Spinal cord (tissue), 10 donors: Measurements from ENCODE around the gene APELA. TPM values are rescaled to one million over a fixed set of nuclear protein-coding genes. Genes with fewer than 3 reads are reported as not detected.
"Not testable (repeated sequence)": the region's sequence is repeated elsewhere in the genome, so short reads cannot be mapped to it uniquely, and the experiment has no call there.

ENCODE experiments used
- DNase-seq, 6 donors: peaks; one replicate each; pipeline versions ENCODE4 v3.0.0 to v3.0.0-alpha.2; 2013 to 2015; ENCODE audit warnings: low spot score in 6 of 6, low read depth in 4 of 6
- H3K27ac ChIP-seq: one replicate; pipeline ENCODE4 v1.5.1; 2013; ENCODE audit warnings: low read depth, low read length, control low read depth
- H3K27me3 ChIP-seq: one replicate; pipeline ENCODE4 v1.6.1; 2013; ENCODE audit warnings: low read length; ENCODE audit not compliant: control insufficient read depth, insufficient read depth
- H3K36me3 ChIP-seq: one replicate; pipeline ENCODE4 v1.6.1; 2013; ENCODE audit warnings: low read length; ENCODE audit not compliant: control insufficient read depth, insufficient read depth
- H3K4me1 ChIP-seq: one replicate; pipeline ENCODE4 v1.6.1; 2013; ENCODE audit warnings: low read length; ENCODE audit not compliant: control insufficient read depth, insufficient read depth
- H3K4me3 ChIP-seq: one replicate; pipeline ENCODE4 v1.5.1; 2013; ENCODE audit warnings: low read depth, low read length, control low read depth
- H3K9me3 ChIP-seq: one replicate; pipeline ENCODE4 v1.6.1; 2013; ENCODE audit warnings: low read length; ENCODE audit not compliant: control insufficient read depth, insufficient read depth
- WGBS: methylation state at CpG from one replicate; pipeline ENCODE4 v1.1.5; 2013; ENCODE audit warnings: missing lambda C conversion rate; ENCODE audit not compliant: insufficient coverage; 5-methylcytosine and 5-hydroxymethylcytosine counted together
- polyA plus RNA-seq, 2 donors: library from polyadenylated mRNA; unstranded; fragments of 120-200 nt; gene quantifications; one replicate each; pipeline ENCODE4 v1.2.1, GENCODE V29; 2013; ENCODE audit not compliant: insufficient read length in 2 of 2
- total RNA-seq, 2 donors: library from RNA; depleted of rRNA in 1 of 2; stranded (reverse); fragments of 120-200 nt in 1 of 2; fragments of >200 nt in 1 of 2; gene quantifications; one replicate each; pipeline versions ENCODE4 v1.2.3 to v1.2.4, GENCODE V29; 2013 to 2014
- donor health status: healthy.

The APELA gene
- total and polyA plus RNA-seq, 4 donors, result 0.14 to 0.20 (median 0.17) TPM; not detected in 1

DNA sequence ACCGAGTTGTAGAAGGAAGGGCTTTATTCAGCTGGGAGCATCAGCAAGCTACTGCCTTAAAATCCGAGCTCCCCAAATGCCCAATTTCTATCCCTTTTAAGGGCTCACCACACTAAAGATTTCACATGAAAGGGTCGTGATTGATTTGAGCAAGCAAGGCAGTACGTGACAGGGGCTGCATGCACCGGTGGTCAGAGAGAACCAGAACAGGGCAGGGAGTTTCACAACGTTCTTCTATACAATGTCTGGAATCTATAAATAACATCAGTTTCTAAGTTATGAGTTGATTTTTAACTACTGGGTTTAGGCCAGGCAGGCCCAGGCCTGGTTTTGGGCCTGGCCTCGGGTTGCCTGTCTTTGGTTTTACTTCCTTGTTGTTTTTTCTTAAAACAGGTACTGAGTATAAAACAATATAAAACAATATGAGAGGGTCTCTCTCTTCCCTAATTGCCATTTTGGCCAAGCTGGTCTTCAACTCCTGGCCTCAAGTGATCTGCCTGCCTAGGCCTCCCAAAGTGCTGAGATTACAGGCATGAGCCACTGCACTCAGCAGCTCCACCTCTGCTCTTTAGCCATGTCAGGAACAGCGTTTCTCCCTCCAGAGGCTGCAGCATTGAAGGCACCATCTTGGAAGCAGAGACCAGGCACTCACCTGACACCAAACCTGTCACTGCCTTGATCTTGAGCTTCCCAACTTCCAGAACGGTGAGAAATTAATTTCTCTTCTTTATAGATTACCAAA, 59.1 kb downstream of the APELA start:
- WGBS, result 81% methylated on average over 4 of the region's 9 CpGs
- not testable (repeated sequence) for H3K9me3 ChIP-seq, H3K27me3 ChIP-seq, H3K27ac ChIP-seq, H3K36me3 ChIP-seq, H3K4me1 ChIP-seq, DNase-seq, H3K4me3 ChIP-seq

DNA sequence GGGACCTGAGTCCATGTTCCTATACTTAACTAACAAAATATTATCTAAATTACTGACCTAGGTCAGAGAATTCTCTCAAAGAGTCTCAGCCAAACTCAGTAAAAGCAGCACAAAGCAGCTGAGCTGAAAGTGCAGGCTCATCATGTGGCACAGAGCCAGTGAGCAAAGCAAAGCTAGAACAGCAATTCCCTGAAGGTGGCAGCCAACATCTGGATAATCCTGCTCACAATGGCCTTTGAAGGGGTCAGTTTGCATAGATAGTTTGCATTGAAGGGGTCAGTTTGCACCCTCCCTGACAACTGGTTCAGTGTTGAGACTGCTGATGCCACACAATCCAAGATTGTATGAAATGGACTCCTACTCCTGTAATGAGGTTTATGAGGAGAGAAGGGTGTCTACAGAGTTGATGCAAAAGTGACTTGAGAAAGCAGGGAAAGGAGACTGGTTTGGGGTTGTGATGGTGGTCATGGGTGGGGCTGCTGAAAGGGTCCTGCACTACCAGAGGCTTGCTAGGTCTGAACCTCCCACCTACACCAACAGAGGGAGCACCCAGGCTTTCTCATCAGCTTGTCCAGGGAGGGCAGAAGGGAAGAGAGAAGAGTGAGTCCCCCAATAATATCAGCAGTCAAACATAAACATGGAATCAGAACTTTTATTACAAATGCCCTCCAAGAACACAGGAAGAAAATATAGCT, 60.7 kb downstream of the APELA start:
- Histone ChIP-seq H3K36me3 (no peaks in the 10 kb centered on the region), H3K27ac (no peak overlapping the region), H3K4me1 (no peaks in the 10 kb centered on the region), H3K27me3 (no peaks in the 10 kb centered on the region), H3K9me3 (no peaks in the 10 kb centered on the region), H3K4me3 (no peak overlapping the region)
- peak in 3 of 6 donors; percentile 22 to 69 (median 65) for DNase-seq

DNA sequence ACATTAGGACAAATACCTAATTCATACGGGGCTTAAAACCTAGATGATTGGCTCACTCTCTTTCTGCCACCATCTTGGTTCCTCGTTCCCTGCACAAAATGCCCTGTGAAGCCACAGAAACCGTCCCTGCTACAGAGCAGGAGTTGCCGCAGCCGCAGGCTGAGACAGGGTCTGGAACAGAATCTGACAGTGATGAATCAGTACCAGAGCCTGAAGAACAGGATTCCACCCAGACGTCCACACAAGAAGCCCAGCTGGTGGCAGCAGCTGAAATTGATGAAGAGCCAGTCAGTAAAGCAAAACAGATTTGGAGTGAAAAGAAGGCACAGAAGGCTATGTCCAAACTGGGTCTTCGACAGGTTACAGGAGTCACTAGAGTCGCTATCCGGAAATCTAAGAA, 66.2 kb downstream of the APELA start:
- Histone ChIP-seq H3K4me3 (no peak overlapping the region), H3K27me3 (no peaks in the 10 kb centered on the region), H3K9me3 (no peaks in the 10 kb centered on the region), H3K36me3 (no peaks in the 10 kb centered on the region), H3K27ac (no peak overlapping the region), H3K4me1 (no peaks in the 10 kb centered on the region)
- no peak for DNase-seq
- WGBS, result 85% methylated on average over 8 of the region's 9 CpGs

DNA sequence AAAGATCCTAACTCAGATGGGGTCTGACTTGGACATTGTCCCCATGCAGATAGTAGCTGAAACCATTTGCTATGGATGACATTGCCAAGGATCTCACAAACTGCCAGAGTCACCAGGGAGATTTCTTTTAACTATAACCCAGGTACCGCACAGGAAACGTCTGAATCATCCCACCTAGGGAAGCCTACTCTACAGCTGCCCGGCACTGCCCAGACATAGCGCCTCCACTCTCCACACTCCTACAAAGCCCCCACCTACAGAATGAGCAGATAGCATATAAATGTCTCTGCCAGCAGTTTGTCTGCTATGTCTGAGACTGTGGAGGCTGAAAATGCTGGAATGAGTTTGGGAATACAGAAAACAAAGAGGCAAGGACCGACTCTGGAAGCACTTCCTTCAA, 68.2 kb downstream of the APELA start:
- no peak for DNase-seq
- no peak overlapping the region for H3K4me3 ChIP-seq
- H3K27me3 ChIP-seq, result no peaks in the 10 kb centered on the region
- no peaks in the 10 kb centered on the region for H3K9me3 ChIP-seq
- no peaks in the 10 kb centered on the region for H3K36me3 ChIP-seq
- no peaks in the 10 kb centered on the region for H3K4me1 ChIP-seq
- no peak overlapping the region for H3K27ac ChIP-seq
- 80% methylated on average over 2 of the region's 5 CpGs for WGBS

DNA sequence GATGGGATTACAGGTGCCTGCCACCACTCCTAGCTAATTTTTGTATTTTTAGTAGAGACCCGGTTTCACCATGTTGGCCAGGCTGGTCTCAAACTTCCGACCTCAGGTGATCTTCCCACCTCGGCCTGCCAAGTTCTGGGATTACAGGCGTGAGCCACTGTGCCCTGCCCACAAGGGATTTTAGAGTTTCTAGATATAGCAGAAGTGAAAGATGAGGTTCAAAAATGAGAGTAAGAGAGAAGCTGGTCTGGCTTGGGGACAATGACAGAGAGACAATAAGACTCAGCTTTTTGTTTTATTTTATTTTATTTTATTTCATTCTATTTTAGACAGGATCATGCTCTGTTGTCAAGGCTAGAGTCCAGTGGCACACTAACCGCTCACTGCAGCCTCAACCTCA, 69.8 kb downstream of the APELA start:
- H3K36me3 ChIP-seq, result no peaks in the 10 kb centered on the region
- 100% methylated on average over 4 of the region's 5 CpGs for WGBS
- no peak overlapping the region for H3K27ac ChIP-seq
- no peak for DNase-seq
- H3K9me3 ChIP-seq, result no peaks in the 10 kb centered on the region
- H3K4me3 ChIP-seq, result no peak overlapping the region
- no peaks in the 10 kb centered on the region for H3K27me3 ChIP-seq
- H3K4me1 ChIP-seq, result no peaks in the 10 kb centered on the region

Other genes with a start within 250 kb of the APELA start
- not detected for gene SMIM31, start 123.0 kb upstream of the APELA start, total RNA-seq
- not detected for gene SMIM31, start 123.0 kb upstream of the APELA start, polyA plus RNA-seq
- gene TRIM61, start 100.5 kb downstream of the APELA start, total RNA-seq, result 1 to 10 TPM; 3.0 to 3.6 TPM
- 1 to 10 TPM; 3.1 to 3.9 TPM for gene TRIM61, start 100.5 kb downstream of the APELA start, polyA plus RNA-seq
- gene TRIM60, start 154.8 kb downstream of the APELA start, total RNA-seq, result not detected
- not detected for gene TRIM60, start 154.8 kb downstream of the APELA start, polyA plus RNA-seq
- not detected for gene TRIM75, start 176.7 kb downstream of the APELA start, total RNA-seq
- not detected for gene TRIM75, start 176.7 kb downstream of the APELA start, polyA plus RNA-seq
- 10 to 100 TPM; 17.9 to 18.3 TPM for gene TMEM192, start 235.7 kb downstream of the APELA start, total RNA-seq
- 10 to 100 TPM; 19.9 to 20.6 TPM for gene TMEM192, start 235.7 kb downstream of the APELA start, polyA plus RNA-seq